Stimulated activated CD4-positive, alpha-beta T cell treated with anti-CD3 and anti-CD28 coated beads, Interleukin-1b, Interleukin-23, amount 100 ng/mL, for 48 hours (primary cell): ENCODE results near the gene ANKRD1.
"Not testable (repeated sequence)": the region's sequence is repeated elsewhere in the genome, so short reads cannot be mapped to it uniquely, and the experiment has no call there.

ENCODE experiments used
- DNase-seq: peaks from one replicate; pipeline ENCODE4 v3.0.0-alpha.2; 2020

ANKRD1 gene

DNA sequence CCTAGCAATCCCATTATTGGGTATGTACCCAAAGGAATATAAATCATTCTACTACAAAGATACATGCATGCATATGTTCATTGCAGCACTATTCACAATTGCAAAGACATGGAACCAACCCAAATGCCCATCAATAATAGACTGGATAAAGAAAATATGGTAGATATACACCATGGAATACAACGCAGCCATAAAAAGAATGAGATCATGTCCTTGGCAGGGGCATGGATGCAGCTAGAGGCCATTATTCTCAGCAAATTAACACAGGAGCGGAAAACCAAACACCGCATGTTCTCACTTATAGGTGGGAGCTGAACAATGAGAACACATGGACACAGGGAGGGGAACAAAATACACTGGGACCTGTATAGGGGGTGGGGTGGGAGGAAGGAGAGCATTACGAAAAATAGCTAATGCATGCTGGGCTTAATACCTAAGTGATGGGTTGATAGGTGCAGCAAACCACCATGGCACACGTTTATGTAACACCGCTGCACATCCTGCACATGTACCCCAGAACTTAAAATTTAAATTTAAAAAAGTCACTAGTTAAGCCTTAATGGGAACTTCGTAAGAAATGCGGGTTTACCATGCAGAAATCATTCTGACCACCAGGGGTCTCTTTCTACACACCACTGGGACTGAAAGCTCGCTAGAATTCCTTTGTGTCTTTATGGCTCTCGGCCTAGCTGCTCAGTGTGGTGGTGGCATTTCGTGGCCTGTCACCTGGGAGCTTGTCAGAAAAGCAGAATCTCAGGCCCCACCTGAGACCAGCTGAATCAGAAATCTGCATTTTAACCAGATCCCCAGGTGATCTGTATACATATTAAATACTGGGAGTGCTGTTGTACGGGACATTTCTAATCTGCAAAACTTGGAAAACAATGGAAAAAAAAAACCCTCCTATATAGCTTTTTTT is 9.5 kb downstream of the ANKRD1 start:
- peak; percentile 33 for DNase-seq

DNA sequence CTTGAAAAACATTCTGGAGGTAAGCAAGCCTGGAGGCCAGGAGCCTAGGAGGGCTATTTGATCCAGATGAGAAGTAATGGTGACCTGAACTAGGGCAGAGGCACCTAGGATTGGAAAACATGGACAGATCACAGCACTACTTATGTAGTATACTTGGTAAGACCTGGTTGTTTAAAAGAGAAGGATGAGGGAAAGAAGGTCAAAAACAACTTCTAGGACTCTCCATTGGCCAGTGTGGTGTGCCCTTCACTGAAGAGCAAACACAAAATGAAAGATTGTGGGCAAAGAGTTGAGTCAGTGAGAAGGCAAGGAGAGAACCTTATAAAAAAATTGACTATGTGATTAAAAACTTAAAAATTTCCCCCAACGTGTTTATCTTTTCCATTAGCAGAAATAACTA is 14.3 kb downstream of the ANKRD1 start:
- DNase-seq = no peak

DNA sequence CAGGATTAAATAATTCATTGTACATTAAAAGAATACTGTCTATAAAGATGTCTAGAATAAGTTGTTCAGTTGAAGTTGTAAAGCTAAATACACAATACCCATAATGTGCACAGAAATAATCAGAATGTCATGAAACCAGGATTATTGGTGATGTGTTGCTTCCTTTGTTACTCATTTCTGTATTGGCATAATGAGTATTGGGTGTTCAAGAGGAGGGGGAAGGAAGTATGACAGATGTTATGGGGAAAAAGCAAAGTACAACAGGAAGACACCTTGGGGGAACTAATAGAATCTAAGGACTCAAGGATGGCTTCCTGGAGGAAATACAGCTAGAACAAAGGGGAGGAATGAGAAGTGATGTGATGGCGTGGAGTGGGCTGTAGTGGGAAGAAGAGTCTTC is 15.0 kb downstream of the ANKRD1 start:
- DNase-seq = no peak

DNA sequence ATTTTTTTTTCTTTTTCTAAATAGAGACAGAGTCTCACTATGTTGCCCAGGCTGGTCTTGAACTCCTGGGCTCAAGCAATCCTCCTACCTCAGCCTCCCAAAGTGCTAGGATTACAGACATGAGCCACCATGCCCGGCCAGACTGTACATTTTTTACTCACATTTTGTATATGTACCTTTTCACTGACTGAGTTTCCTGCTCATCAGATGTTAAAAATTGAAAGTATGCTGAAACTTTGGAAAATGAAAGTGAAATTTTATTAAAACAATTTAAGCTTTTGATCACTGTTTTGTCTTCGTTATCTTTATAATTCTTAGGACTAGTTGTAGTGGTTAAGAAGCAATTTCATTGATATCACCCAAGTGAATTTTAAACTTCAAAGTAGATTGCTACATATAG is 24.0 kb downstream of the ANKRD1 start:
- not testable (repeated sequence) for DNase-seq

DNA sequence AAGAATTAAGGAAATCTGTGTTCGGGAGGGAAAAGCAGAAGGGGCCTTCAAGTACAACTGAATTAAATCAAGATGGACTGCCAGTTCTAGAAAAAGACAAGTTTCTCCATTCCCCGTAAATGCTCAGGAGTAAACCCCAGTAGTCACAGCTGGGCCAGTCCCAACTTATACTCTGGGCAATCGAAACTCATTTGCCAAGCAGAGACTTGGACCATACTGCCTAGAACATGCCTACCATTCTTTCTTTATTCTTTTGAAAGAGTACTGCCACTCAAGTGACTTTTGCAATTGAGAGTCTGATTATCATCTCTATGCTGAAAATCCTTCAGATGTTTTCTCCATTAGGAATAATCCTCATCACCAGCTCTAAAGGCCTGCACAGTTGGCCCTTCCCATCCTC is 27.7 kb downstream of the ANKRD1 start:
- DNase-seq = no peak

DNA sequence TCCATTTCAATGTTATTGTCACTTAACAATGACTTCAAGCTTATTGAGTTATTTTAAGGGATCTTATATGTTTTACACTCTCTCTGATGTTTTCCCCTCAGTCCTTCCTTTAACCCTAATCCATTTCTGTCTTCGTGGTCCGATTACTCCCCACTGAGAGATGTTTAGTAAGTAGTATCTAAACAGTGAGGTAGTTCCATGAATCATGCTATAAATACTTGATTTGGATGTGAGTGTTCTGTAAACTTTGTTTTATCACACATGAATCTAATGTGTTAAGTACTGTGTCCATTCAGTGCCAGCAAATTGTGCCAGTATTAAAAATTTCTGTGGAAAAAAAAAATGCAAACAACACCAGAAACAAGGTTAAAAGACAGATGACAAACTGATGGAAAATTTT is 30.5 kb downstream of the ANKRD1 start:
- DNase-seq = no peak

DNA sequence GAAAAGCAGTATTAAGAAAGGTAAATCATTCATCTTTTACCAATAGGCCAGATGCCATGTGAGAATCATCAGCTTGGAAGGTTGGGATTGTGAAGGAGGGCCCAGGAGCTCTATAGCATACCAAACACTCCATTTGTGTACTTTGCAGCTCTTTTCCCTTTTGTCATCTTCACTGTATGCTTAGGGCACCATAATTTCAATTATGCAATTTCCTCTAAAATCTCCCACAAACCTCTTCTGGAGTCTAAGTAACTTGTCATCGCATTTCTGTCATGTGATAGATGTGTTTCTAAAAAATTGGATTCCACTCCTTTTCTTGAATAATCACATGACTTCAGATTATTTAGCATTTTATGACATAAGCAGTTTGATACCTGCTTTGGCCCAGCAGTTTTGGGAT is 31.3 kb downstream of the ANKRD1 start:
- DNase-seq = no peak

DNA sequence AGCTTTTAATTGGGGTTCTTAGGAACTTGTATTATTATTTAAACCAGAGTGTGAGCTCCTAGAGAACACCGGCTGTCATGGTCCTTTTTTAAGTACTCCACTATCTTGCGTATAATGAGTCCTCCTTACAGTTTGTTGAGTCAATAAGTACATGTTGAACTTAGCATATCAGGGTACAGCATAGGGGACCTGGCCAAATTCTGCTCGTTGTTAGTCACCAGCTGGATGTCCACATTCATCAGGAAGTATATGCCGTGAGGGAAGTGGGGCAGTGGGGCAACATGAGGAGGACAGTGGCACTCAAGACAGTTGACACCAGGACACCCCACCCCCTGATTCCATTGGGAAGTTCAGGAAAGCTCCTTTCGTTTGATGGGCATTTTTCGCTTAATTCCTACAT is 32.5 kb downstream of the ANKRD1 start:
- no peak for DNase-seq

DNA sequence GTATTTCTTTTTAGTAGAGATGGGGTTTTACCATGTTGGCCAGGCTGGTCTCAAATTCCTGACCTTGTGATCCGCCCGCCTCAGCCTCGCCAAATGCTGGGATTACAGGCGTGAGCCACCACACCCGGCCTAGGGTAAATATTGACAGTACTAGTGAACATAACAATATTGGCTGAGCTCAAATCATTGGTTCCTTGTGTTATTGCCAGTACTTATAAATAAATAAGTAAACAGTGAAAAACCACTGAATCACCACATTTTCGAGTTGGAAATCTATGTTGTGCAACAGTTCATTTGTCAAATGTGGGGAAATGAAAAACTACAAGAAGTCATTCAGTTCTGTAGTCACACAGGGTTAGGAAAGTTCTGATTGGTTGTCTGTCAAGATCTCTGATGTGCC is 33.3 kb downstream of the ANKRD1 start:
- no peak for DNase-seq

DNA sequence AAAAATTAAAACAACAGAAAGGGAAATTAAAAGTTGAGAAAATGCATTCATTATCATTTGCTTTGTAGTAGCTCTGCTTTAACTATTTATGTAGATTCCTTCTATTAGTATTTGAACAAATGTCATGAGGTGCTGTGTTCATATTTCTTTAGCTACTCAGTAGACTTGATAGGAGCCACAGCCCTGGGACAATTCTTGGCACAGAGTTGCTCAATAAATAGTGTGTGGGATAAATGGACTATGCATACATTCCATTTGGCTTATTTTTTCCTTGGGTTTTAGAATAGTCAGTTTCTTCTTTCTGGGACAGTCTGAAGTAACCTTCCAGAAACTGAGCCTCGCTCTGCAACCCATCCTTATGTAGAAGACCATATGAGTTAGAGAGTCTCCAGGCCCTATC is 35.7 kb downstream of the ANKRD1 start:
- no peak for DNase-seq

DNA sequence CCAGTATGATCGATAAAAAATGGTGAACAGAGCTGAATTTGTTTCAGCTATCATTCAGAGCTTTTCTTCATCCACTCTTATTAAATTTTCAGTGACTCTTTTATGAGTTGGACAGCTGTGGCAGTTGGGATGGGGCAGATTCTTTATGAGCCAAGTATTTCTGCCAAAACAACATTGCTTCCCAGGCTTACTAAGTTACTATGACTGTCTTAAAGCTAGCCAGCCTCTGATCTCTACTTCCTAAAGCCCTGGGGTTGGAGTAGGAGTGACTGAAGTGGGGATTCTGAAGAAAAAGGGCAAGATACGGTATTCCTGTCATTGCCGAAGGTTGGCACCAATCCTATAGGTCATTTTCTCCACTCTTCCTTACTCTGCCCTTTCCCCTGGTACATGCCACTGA is 36.5 kb downstream of the ANKRD1 start:
- no peak for DNase-seq

DNA sequence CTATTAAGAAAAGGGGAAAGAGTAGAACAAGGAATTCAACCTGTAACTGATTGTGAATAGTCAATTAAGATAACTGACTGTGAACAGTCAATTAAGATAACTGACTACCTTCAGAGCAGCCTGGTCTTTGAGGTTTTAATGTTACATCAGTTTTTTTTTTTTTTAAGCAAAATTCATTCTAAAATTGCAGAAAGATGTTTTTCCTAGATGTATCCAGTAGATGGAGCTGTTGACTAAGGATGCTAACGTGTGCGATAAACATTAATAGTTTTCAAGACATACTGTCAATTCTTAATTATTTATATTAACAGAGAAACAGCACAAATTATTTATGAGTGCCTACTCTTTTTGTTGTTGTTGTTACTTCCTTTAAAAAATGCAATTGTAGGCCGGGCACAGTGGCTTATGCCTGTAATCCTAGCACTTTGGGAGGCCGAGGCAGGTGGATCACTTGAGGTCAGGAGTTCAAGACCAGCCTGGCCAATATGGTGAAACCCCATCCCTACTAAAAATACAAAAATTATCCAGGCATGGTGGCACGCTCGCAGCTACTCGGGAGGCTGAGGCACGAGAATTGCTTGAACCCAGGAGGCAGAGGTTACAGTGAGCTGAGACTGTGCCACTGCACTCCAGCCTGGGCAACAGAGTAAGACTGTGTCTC is 40.7 kb downstream of the ANKRD1 start:
- not testable (repeated sequence) for DNase-seq

DNA sequence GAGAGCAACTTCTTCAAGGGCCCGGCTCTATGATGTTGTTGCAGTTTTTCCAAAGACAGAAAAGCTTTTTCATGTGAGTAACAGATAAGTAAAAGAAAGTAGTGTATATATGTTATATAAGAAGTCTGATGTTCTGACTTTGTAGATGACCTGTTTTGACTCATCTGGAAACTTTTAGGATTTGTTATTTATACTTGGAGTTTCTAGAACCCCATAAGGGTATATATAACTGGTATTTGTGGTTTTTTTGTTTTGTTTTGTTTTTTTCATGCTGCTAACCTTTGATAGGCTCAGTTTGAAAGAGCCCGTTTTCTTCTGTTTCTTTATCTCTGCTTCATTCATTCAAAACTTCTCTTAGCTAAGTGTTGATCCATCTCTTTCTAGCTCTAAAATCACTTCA is 41.8 kb downstream of the ANKRD1 start:
- DNase-seq = no peak

DNA sequence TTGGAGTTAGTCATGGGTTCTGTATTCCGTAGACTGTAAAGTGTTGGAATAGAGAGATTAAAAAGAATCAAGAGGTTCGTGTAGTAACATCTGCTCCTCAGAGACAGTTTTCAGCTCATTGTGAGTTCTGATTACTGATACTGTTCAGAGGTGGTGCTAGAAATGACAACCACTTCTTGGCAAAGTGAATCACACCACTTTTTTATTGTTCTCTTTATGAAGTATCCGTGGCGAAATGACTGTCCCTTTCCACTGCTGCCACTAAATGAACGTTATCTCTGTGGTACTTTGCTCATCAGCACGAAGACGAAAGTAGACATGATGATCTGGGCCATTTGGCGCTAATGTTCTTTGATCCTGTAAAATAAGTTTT is 48.3 kb downstream of the ANKRD1 start:
- DNase-seq = peak; percentile 49

DNA sequence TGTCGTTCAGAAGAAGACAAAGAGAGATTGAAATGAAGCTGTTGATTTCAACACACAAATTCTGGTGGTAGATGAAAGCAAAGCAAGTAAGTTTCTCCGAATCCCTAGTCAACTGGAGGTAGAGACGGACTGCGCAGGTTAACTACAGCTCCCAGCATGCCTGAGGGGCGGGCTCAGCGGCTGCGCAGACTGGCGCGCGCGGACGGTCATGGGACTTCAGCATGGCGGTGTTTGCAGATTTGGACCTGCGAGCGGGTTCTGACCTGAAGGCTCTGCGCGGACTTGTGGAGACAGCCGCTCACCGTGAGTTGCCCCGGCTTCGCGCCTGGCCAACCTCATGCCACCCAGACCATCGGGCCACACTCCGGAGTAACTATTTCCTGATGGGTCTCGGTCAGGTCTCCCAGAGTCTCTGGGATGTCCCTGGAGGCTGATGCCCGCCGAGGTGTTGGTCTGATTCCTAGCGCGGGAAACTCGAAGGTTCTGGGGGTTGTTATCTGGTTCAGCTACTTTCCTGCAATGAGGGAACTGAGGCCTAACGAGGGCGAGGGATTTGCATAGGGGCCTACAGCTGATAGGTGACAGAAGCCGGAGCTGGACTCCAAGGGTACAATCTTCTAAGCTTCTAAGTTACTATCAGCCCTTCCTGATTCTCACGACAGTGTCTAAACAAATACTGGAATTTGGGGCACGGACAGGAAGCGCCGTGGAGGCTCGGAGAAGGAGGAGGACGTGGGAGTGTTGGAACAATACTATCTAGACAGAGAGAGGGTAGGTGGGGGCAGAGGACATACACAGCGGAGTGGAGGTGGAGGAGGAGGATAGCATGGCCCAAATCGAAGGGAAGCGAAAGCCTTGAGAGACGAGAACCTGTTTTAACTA is 48.9 kb downstream of the ANKRD1 start, which contains the start of gene RPP30:
RPP30 (plus strand) TSS at position 209 of the 882 bp plus-strand sequence; CDS start at position 222, 13 bp downstream.
- peak; percentile 86 for DNase-seq

DNA sequence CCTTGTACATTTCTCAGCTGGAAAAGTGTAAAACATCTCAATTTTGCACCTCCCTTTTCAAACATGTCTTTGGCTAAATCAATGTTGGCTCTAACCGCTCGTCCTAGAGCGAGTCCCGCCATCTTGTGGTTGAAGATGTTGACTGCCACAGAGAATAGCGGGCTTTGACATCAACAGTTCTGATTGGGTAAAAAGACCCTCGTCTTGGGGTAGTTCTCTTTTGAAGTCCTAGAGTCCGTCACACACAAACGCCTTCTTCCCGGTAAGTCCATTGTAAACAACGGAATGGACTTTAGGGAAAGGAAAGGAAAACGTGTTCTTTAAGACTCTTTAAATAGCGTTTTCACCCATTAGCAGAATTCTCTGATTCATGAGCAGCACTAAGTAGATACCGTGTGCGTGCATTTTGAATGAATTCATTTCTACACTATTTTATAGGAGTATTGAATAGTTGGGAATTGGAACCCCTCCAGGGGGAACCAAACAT is 49.6 kb downstream of the ANKRD1 start:
- DNase-seq = peak; percentile 51

DNA sequence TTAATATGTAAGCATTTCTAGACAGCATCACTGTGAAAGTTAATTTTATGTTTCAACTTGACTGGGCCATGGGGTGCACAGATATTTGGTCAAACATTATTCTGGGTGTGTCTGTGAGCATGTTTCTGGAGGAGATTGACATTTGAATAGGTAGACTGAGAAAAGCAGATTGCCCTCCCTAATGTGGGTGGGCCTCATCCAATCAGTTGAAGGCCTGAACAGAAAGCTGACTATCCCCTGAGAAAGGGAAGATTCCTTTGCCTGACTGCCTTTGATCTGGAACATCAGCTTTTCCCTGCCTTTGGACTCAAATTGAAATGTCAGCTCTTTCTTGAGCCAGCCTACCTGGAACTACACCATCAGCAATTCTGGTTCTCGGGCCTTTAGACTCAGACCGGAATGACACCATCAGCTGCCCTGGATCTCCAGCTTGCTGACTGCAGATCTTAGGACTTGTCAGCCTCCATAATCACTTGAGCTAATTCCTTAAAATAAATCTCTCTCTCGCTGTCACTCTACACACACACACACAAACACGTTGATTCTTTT is 54.8 kb downstream of the ANKRD1 start:
- DNase-seq = no peak

DNA sequence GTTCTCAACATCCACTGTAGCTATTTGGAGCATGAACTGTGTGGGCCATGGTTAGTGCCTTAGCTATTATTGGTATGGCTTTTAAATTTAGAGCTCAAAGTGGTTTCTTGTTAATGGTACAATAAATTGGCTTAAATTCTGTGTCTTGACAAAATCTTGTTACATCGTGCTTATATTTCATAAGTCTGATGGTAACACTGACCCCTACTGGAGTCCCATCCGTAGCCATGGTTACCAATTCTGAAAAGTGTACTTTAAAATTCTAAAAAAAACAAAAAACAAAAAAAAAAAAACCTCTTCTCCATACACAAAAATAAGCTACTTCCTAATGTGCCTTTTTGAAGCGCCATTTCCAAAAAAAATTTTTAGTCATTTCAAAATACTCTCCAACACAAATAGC is 55.5 kb downstream of the ANKRD1 start:
- no peak for DNase-seq

DNA sequence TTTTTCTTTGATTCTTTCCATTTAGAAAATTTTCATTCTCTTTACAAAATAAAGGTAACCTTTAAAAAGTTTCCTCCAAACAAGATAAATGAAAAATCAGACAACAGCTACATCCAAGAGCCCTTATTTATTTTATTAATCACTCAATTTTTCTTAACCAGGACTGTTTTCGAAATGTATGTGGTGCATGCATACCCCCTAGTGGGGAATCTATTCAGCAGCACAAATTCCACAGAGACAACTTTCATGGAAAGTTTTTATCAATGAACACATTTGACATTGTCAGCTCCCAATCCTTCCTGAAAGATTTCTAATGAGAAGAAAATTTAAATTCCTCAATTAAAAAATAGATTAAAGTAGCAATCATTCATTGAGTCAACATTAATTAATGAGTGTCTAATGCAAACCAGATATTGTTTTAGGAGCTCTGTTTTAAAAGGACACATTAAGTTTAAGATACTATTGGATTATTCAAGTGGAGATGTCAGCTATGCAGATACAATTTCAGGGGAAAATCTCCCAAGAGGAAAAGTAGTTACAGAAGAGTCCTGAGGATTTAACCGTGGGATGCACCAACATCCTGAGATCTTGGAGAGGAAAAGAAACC is 57.9 kb downstream of the ANKRD1 start:
- no peak for DNase-seq
